ENCODE measurements around the gene C10orf62.

DNA sequence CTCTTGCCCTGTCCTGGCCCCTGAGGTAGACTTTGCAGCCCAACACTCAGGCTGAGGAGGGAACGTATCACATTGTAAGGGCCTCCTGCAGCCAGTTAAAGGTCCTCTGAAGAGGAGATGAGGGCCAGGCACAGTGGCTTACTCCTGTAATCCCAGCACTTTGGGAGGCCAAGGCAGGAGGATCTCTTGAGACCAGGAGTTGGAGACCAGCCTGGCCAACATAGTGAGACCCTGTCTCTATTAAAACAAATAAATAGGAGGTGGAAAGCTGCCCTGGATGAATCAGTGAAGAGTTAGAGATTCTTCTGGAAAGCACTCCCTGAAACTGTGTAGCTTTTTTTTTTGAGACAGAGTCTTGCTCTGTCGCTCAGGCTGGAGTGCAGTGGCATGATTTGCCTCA is 2.3 kb upstream of the C10orf62 start:
- TF ChIP-seq BHLHE40 (IDR thresholded peaks at IDR 0.05; ENCODE audit: low read length) (no peak), ATF7 (IDR thresholded peaks at IDR 0.05) (no peak), ATF7 (CRISPR knock-in tag; IDR thresholded peaks at IDR 0.05) (no peak), MAZ (IDR thresholded peaks at IDR 0.05; ENCODE audit: borderline replicate concordance, low read depth, low read length) (no peak), MAZ (CRISPR knock-in tag; IDR thresholded peaks at IDR 0.05; ENCODE audit: low read depth) (no peak), POLR2A (IDR thresholded peaks at IDR 0.05; ENCODE audit: insufficient read depth in 1 of 2, low read depth in 2 of 2, low read length in 2 of 2) (no peak), MED1 (CRISPR knock-in tag; IDR thresholded peaks at IDR 0.05) (no peak), ZBTB8A (CRISPR knock-in tag; IDR thresholded peaks at IDR 0.05; ENCODE audit: borderline replicate concordance, low read depth) (no peak), RAD51 (IDR thresholded peaks at IDR 0.05; ENCODE audit: borderline replicate concordance) (no peak), JUN (CRISPR knock-in tag; IDR thresholded peaks at IDR 0.05) (no peak)
- TF ChIP-seq, protein P1, sequence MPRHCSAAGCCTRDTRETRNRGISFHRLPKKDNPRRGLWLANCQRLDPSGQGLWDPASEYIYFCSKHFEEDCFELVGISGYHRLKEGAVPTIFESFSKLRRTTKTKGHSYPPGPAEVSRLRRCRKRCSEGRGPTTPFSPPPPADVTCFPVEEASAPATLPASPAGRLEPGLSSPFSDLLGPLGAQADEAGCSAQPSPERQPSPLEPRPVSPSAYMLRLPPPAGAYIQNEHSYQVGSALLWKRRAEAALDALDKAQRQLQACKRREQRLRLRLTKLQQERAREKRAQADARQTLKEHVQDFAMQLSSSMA (CRISPR knock-in tag; IDR thresholded peaks at IDR 0.05): no peak
- TF ChIP-seq, protein P2, sequence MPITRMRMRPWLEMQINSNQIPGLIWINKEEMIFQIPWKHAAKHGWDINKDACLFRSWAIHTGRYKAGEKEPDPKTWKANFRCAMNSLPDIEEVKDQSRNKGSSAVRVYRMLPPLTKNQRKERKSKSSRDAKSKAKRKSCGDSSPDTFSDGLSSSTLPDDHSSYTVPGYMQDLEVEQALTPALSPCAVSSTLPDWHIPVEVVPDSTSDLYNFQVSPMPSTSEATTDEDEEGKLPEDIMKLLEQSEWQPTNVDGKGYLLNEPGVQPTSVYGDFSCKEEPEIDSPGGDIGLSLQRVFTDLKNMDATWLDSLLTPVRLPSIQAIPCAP (CRISPR knock-in tag; IDR thresholded peaks at IDR 0.05; ENCODE audit: low read depth): no peak
- TF ChIP-seq, protein P3, sequence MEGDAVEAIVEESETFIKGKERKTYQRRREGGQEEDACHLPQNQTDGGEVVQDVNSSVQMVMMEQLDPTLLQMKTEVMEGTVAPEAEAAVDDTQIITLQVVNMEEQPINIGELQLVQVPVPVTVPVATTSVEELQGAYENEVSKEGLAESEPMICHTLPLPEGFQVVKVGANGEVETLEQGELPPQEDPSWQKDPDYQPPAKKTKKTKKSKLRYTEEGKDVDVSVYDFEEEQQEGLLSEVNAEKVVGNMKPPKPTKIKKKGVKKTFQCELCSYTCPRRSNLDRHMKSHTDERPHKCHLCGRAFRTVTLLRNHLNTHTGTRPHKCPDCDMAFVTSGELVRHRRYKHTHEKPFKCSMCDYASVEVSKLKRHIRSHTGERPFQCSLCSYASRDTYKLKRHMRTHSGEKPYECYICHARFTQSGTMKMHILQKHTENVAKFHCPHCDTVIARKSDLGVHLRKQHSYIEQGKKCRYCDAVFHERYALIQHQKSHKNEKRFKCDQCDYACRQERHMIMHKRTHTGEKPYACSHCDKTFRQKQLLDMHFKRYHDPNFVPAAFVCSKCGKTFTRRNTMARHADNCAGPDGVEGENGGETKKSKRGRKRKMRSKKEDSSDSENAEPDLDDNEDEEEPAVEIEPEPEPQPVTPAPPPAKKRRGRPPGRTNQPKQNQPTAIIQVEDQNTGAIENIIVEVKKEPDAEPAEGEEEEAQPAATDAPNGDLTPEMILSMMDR (CRISPR knock-in tag; IDR thresholded peaks at IDR 0.05): no peak
